WTC11 (cell line): ENCODE data around the gene GALR2. TPM values are rescaled to one million over a fixed set of nuclear protein-coding genes. Genes with fewer than 3 reads are reported as not detected.
"Not testable (repeated sequence)": the region's sequence is repeated elsewhere in the genome, so short reads cannot be mapped to it uniquely, and the experiment has no call there.

Source experiments
- ATAC-seq: fragments of 200-7000 bp; cut with Tn5 transposase; 2 replicates; pipeline ENCODE4 v1.10.0; 2021; ENCODE audit warnings: mild to moderate bottlenecking, moderate library complexity
- CTCF ChIA-PET: fragments of 300-600 bp; sonication (Branson Sonifier 250); formaldehyde crosslinking; loops from one replicate; lab custom pipeline; 2021; ENCODE audit warnings: antibody characterized with exemption; lab: Charles Lee
- POLR2A ChIA-PET: fragments of 350-600 bp; sonication (Branson Sonifier 250); formaldehyde crosslinking; loops from one replicate; lab custom pipeline; 2021; ENCODE audit warnings: antibody characterized with exemption; lab: Charles Lee
- DNase-seq: peaks from one replicate; pipeline ENCODE4 v3.0.0; 2021; ENCODE audit warnings: low spot score
- H3K27ac Mint-ChIP-seq: 2 replicates; pipeline ENCODE4 v1.8.0; 2021; ENCODE audit warnings: mixed read lengths
- H3K27me3 Mint-ChIP-seq: 2 replicates; pipeline ENCODE4 v1.8.0; 2021; ENCODE audit warnings: low read depth, mild to moderate bottlenecking, moderate library complexity, mixed read lengths
- H3K36me3 Mint-ChIP-seq: 2 replicates; pipeline ENCODE4 v1.8.0; 2021; ENCODE audit warnings: mixed read lengths
- H3K4me1 Mint-ChIP-seq: 2 replicates; pipeline ENCODE4 v1.8.0; 2022; ENCODE audit warnings: mixed read lengths
- H3K4me3 Mint-ChIP-seq: 2 replicates; pipeline ENCODE4 v1.8.0; 2021; ENCODE audit warnings: mild to moderate bottlenecking, moderate library complexity, mixed read lengths
- H3K9me3 Mint-ChIP-seq: 2 replicates; pipeline ENCODE4 v1.8.0; 2021; ENCODE audit warnings: mixed read lengths
- ATF1 ChIP-seq: sonication (generic); formaldehyde crosslinking; IDR thresholded peaks from 2 replicates; pipeline ENCODE4 v1.8.1; 2023; ENCODE audit warnings: mild to moderate bottlenecking, moderate library complexity, missing genetic modification reagents
- CREM ChIP-seq: sonication (generic); formaldehyde crosslinking; IDR thresholded peaks from 2 replicates; pipeline ENCODE4 v1.8.1; 2022; ENCODE audit warnings: mild to moderate bottlenecking, missing genetic modification reagents, moderate library complexity
- E2F1 ChIP-seq: sonication (generic); formaldehyde crosslinking; IDR thresholded peaks from 2 replicates; pipeline ENCODE4 v1.8.0; 2022; ENCODE audit warnings: mild to moderate bottlenecking, missing genetic modification reagents
- E2F5 ChIP-seq: sonication (generic); formaldehyde crosslinking; IDR thresholded peaks from 2 replicates; pipeline ENCODE4 v1.8.1; 2022; ENCODE audit warnings: mild to moderate bottlenecking, moderate library complexity, missing genetic modification reagents
- ELF4 ChIP-seq: sonication (generic); formaldehyde crosslinking; IDR thresholded peaks from 2 replicates; pipeline ENCODE4 v1.8.1; 2022; ENCODE audit warnings: low read depth, mild to moderate bottlenecking, moderate library complexity, missing genetic modification reagents
- FOXK1 ChIP-seq: sonication (generic); formaldehyde crosslinking; IDR thresholded peaks from 2 replicates; pipeline ENCODE4 v1.8.0; 2022; ENCODE audit warnings: mild to moderate bottlenecking, moderate library complexity, missing genetic modification reagents
- FOXP4 ChIP-seq: sonication (generic); formaldehyde crosslinking; IDR thresholded peaks from 2 replicates; pipeline ENCODE4 v1.8.0; 2022; ENCODE audit warnings: mild to moderate bottlenecking, missing genetic modification reagents
- NFATC4 ChIP-seq: fragments of 250-450 bp; sonication (Bioruptor Pico); IDR thresholded peaks from 2 replicates; pipeline ENCODE4 v1.9.0; 2021; ENCODE audit warnings: mild to moderate bottlenecking
- NFYB ChIP-seq: sonication (generic); formaldehyde crosslinking; conservative IDR thresholded peaks from 2 replicates; pipeline ENCODE4 v1.8.0; 2022; ENCODE audit warnings: low read depth, missing genetic modification reagents
- NR1H2 ChIP-seq: sonication (generic); formaldehyde crosslinking; IDR thresholded peaks from 2 replicates; pipeline ENCODE4 v1.9.0; 2021; ENCODE audit warnings: mild to moderate bottlenecking, moderate library complexity, missing genetic modification reagents
- NR3C1 ChIP-seq: sonication (generic); formaldehyde crosslinking; conservative IDR thresholded peaks from 2 replicates; pipeline ENCODE4 v1.8.1; 2023; ENCODE audit warnings: low read depth, mild to moderate bottlenecking, missing genetic modification reagents
- PREB ChIP-seq: sonication (generic); formaldehyde crosslinking; IDR thresholded peaks from 2 replicates; pipeline ENCODE4 v1.8.1; 2022; ENCODE audit warnings: mild to moderate bottlenecking, missing genetic modification reagents, moderate library complexity, borderline replicate concordance
- SOX15 ChIP-seq: fragments of 250-450 bp; sonication (Bioruptor Pico); IDR thresholded peaks from 2 replicates; pipeline ENCODE4 v1.9.0; 2021; ENCODE audit warnings: mild to moderate bottlenecking
- STAT6 ChIP-seq: sonication (generic); formaldehyde crosslinking; conservative IDR thresholded peaks from 2 replicates; pipeline ENCODE4 v1.8.1; 2023; ENCODE audit warnings: mild to moderate bottlenecking, low read depth, missing genetic modification reagents, moderate library complexity
- TCF7 ChIP-seq: sonication (generic); formaldehyde crosslinking; IDR thresholded peaks from 2 replicates; pipeline ENCODE4 v1.8.0; 2022; ENCODE audit warnings: mild to moderate bottlenecking, low read depth, missing genetic modification reagents, moderate library complexity
- ZBTB21 ChIP-seq: sonication (generic); formaldehyde crosslinking; IDR thresholded peaks from 2 replicates; pipeline ENCODE4 v1.8.1; 2023; ENCODE audit warnings: mild to moderate bottlenecking, missing genetic modification reagents, borderline replicate concordance
- ZNF219 ChIP-seq: sonication (generic); formaldehyde crosslinking; IDR thresholded peaks from 2 replicates; pipeline ENCODE4 v1.8.0; 2023; ENCODE audit warnings: missing genetic modification reagents, mild to moderate bottlenecking, borderline replicate concordance
- ZNF232 ChIP-seq: sonication (generic); formaldehyde crosslinking; IDR thresholded peaks from 2 replicates; pipeline ENCODE4 v1.8.0; 2022; ENCODE audit warnings: mild to moderate bottlenecking, missing genetic modification reagents
- ZNF423 ChIP-seq: fragments of 250-450 bp; sonication (Bioruptor Pico); IDR thresholded peaks from 2 replicates; pipeline ENCODE4 v2.1.2; 2022; ENCODE audit warnings: mild to moderate bottlenecking, moderate library complexity
- ZSCAN18 ChIP-seq: fragments of 250-450 bp; sonication (Bioruptor Pico); IDR thresholded peaks from 2 replicates; pipeline ENCODE4 v2.1.2; 2022; ENCODE audit warnings: mild to moderate bottlenecking, moderate library complexity
- total RNA-seq: library from RNA; stranded (reverse); gene quantifications from 3 replicates; pipeline ENCODE4 v1.2.3, GENCODE V29; 2021

Gene GALR2
- total RNA-seq, 1 experiment from 2014 or later, result 2.9 TPM

GRCh38 chr17:76076765-76077583, 2.4 kb downstream of the GALR2 start (continued):
- no peak for TF ChIP-seq STAT6 (CRISPR knock-in tag)
- TF ChIP-seq ZNF232 (CRISPR knock-in tag), result no peak
- no peak for TF ChIP-seq ZSCAN18 (CRISPR knock-in tag)
- TF ChIP-seq ZNF219 (CRISPR knock-in tag), result no peak
- TF ChIP-seq ZNF423, result no peak
- 0 out of 2 replicates have a peak, but pooled peaks have one; percentile 60 for TF ChIP-seq E2F5 (CRISPR knock-in tag)
- no peak for TF ChIP-seq CREM (CRISPR knock-in tag)
- 0 out of 2 replicates have a peak, but pooled peaks have one; percentile 37 for TF ChIP-seq FOXP4 (CRISPR knock-in tag)
- TF ChIP-seq ELF4 (CRISPR knock-in tag), result no peak
- TF ChIP-seq SOX15 (CRISPR knock-in tag), result no peak
- no peak for TF ChIP-seq TCF7
- no peak for TF ChIP-seq PREB (CRISPR knock-in tag)

- DNase-seq (no peak), ATAC-seq (no peak)
- ChIA-PET CTCF (interaction anchor here (0.7 to 4.9 kb wide), 7 partner anchors 11 to 324 kb away, joined by 3 to 43 read pairs (median 5); no protein-coding TSS in a partner anchor), POLR2A (interaction anchor here (0.6 kb wide), 1 partner anchor 47 kb away, joined by 4 read pairs; no protein-coding TSS in a partner anchor)
- H3K4me1 Mint-ChIP-seq, result peaks cover 53% of the 10 kb centered on the region
- no peak overlapping the region for H3K4me3 Mint-ChIP-seq
- TF ChIP-seq ATF1 (CRISPR knock-in tag) (no peak), NR1H2 (CRISPR knock-in tag) (no peak), E2F1 (CRISPR knock-in tag) (no peak), E2F5 (CRISPR knock-in tag) (no peak), NFATC4 (no peak), FOXK1 (CRISPR knock-in tag) (no peak), ZBTB21 (CRISPR knock-in tag) (no peak), NFYB (no peak), SOX15 (CRISPR knock-in tag) (no peak), NR3C1 (no peak), ZNF219 (CRISPR knock-in tag) (no peak)
- no peaks in the 10 kb centered on the region for H3K9me3 Mint-ChIP-seq
- no peaks in the 10 kb centered on the region for H3K36me3 Mint-ChIP-seq
- H3K27ac Mint-ChIP-seq, result no peak overlapping the region
- peaks cover 64% of the 10 kb centered on the region for H3K27me3 Mint-ChIP-seq
Measured at GRCh38 chr17:76077584-76078110, 3.1 kb downstream of the GALR2 start.

- POLR2A ChIA-PET, result interaction anchor here (0.6 kb wide), 1 partner anchor 46 kb away, joined by 4 read pairs; no protein-coding TSS in a partner anchor
- not testable (repeated sequence) for H3K9me3 Mint-ChIP-seq, DNase-seq, H3K36me3 Mint-ChIP-seq, H3K4me3 Mint-ChIP-seq, H3K27ac Mint-ChIP-seq, ATAC-seq
- peaks cover 50% of the 10 kb centered on the region for H3K4me1 Mint-ChIP-seq
- peaks cover 64% of the 10 kb centered on the region for H3K27me3 Mint-ChIP-seq
- CTCF ChIA-PET, result interaction anchor here (0.7 to 4.9 kb wide), 7 partner anchors 10 to 325 kb away, joined by 3 to 43 read pairs (median 6); partner anchors contain the start of gene CDK3
Measured at GRCh38 chr17:76078370-76078769, 3.8 kb downstream of the GALR2 start.
